SIG-M5 treated with dmso at 0.1 percent for 504 hours (cell line): ENCODE measurements around the gene SH3YL1.

Experiments
- DNase-seq: peaks from one replicate; lab custom pipeline; 2025; ENCODE audit not compliant: unreplicated experiment; lab: John Stamatoyannopoulos, UW

The SH3YL1 gene

GRCh38 chr2:263774-264492 lies at the start of gene SH3YL1:
Gene SH3YL1, minus strand, starts transcription at chr2:264032. Its CDS starts 48 bp downstream, at chr2:263984.
- DNase-seq = no peak

GRCh38 chr2:310994-311393 lies 47.2 kb upstream of the SH3YL1 start:
- no peak for DNase-seq

- DNase-seq = no peak
Observed at GRCh38 chr2:309954-310510, 46.2 kb upstream of the SH3YL1 start.

- no peak for DNase-seq
Observed at GRCh38 chr2:309148-309953, 45.5 kb upstream of the SH3YL1 start.

GRCh38 chr2:305366-305765 lies 41.5 kb upstream of the SH3YL1 start:
- DNase-seq = no peak

GRCh38 chr2:296354-296753 lies 32.5 kb upstream of the SH3YL1 start:
- DNase-seq = no peak

GRCh38 chr2:295090-295489 lies 31.3 kb upstream of the SH3YL1 start:
- DNase-seq = no peak

GRCh38 chr2:290090-290722 lies 26.4 kb upstream of the SH3YL1 start:
- no peak for DNase-seq

GRCh38 chr2:289362-290089 lies 25.7 kb upstream of the SH3YL1 start:
- no peak for DNase-seq

- no peak for DNase-seq
Observed at GRCh38 chr2:288758-289361, 25.0 kb upstream of the SH3YL1 start.

GRCh38 chr2:287911-288757 lies 24.3 kb upstream of the SH3YL1 start, which contains the start of gene ALKAL2:
Gene ALKAL2, minus strand, starts transcription at chr2:288091. Its CDS starts 256 bp downstream, at chr2:287835.
- DNase-seq = no peak

GRCh38 chr2:287471-287885 lies 23.6 kb upstream of the SH3YL1 start:
- no peak for DNase-seq

GRCh38 chr2:286774-287392 lies 23.1 kb upstream of the SH3YL1 start:
- DNase-seq = no peak

GRCh38 chr2:286035-286434 lies 22.2 kb upstream of the SH3YL1 start:
- DNase-seq = no peak

- no peak for DNase-seq
Observed at GRCh38 chr2:285531-285930, 21.7 kb upstream of the SH3YL1 start.

- DNase-seq = no peak
Observed at GRCh38 chr2:284896-285492, 21.2 kb upstream of the SH3YL1 start.

GRCh38 chr2:283996-284794 lies 20.4 kb upstream of the SH3YL1 start:
- no peak for DNase-seq
